ENCODE measurements around the gene MAL.
A peak's percentile ranks its signal among the peaks of the same experiment; 100 is the strongest.

Gene MAL

DNA sequence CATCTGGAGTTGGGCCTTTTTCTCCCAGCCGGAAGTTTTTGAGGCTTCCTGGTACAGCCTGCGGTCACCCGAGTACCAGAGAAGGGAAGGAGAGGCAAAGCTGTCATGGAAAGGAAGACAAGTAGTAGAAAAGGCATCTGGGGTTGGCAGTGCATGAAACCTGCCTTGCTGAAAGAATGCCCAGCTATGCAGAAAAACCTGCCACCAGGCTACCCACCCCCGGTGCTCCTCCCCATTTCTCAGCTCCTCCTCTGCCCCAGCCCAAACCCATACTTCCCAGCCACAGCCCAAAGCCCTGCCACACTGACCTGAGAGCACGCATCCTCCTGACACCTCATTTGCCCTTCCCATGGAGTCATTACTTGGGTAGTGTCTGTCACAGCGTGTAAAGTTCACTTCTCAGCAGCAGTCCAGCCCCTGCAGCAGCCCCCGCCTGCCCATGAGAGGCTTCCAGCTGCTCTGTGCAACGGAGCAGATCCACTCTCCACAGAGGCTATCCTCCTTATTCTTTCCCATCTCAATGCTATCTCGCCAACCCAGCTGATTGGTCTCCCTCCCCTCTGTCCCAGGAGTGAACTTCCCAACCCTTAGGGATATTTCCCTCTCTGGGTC lies 40.4 kb upstream of the MAL start:
- H3K9ac ChIP-seq (ENCODE audit: insufficient read length), result no peak overlapping the region
- H3K4me3 ChIP-seq, result no peak overlapping the region
- no peak for DNase-seq (ENCODE audit: low read depth, low spot score)
- H3K27ac ChIP-seq, result no peak overlapping the region
- H3K9me3 ChIP-seq (ENCODE audit: low read depth, low read length), result no peaks in the 10 kb centered on the region
- TF ChIP-seq FOXP2 (optimal IDR thresholded peaks at IDR 0.05; ENCODE audit: control extremely low read depth, extremely low read length, insufficient read depth), result no peak
- no peak for TF ChIP-seq EZH2 (IDR thresholded peaks at IDR 0.05)
- no peak for TF ChIP-seq POLR2AphosphoS5 (IDR thresholded peaks at IDR 0.05; ENCODE audit: borderline replicate concordance, low read depth, low read length)
- H3K36me3 ChIP-seq (ENCODE audit: insufficient read depth, low read length), result no peaks in the 10 kb centered on the region

DNA sequence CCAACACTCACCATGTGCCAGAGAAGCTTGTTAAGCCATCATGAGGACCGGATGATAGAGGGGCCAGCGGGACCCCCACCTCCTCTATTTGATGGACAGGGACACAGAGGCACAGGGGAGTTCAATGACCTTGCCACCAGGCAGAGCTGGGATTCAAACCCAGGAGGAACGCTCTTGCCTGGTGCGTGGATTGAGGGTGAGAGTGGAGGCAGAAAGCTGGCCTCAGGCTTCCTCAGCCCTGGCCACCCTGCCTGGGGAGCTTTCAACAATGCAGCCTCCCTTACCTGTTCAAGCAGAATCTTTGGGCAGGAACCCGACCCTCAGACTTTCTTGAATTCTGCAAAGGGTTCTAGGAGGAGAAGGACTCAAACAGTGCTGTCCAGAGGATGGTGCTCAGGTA lies 39.9 kb upstream of the MAL start:
- H3K4me3 ChIP-seq, result no peak overlapping the region
- no peaks in the 10 kb centered on the region for H3K9me3 ChIP-seq (ENCODE audit: low read depth, low read length)
- no peak for TF ChIP-seq POLR2AphosphoS5 (IDR thresholded peaks at IDR 0.05; ENCODE audit: borderline replicate concordance, low read depth, low read length)
- H3K9ac ChIP-seq (ENCODE audit: insufficient read length), result no peak overlapping the region
- H3K27ac ChIP-seq, result no peak overlapping the region
- no peaks in the 10 kb centered on the region for H3K36me3 ChIP-seq (ENCODE audit: insufficient read depth, low read length)
- DNase-seq (ENCODE audit: low read depth, low spot score), result no peak

DNA sequence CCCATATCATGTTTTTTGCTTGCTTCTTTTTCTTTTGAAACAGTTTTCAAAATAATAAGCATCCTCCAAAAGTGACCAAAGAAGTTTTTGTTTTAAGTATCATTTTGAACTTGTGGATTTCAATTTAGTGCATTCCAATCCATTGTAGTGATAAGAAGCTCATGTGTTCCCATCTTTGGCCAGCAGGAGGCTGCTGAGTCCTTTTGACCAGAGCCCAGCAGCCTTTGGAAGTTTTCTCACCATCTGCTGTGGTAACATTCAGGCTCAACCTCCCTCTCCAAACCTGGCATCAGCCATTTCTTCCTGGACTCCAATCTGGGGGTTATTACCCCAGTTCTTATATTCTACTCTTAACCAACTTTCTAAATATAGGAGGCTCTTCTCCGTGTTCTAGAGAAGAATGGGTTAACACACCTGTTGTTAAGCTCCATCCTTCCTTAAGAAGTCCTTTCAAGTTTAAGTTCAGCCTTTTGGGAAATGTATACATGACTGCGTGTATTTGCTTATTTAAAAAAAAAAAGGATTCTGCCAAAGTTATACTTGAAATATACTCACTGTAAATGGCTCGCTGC lies 39.0 kb upstream of the MAL start:
- Histone ChIP-seq H3K9me3 (ENCODE audit: low read depth, low read length) (no peaks in the 10 kb centered on the region), H3K9ac (ENCODE audit: insufficient read length) (no peak overlapping the region), H3K27ac (no peak overlapping the region), H3K4me3 (no peak overlapping the region), H3K36me3 (ENCODE audit: insufficient read depth, low read length) (no peaks in the 10 kb centered on the region)
- peak; percentile 10 for DNase-seq (ENCODE audit: low read depth, low spot score)
- TF ChIP-seq POLR2AphosphoS5 (IDR thresholded peaks at IDR 0.05; ENCODE audit: borderline replicate concordance, low read depth, low read length) (no peak), EZH2 (IDR thresholded peaks at IDR 0.05) (no peak), FOXP2 (optimal IDR thresholded peaks at IDR 0.05; ENCODE audit: control extremely low read depth, extremely low read length, insufficient read depth) (no peak)

DNA sequence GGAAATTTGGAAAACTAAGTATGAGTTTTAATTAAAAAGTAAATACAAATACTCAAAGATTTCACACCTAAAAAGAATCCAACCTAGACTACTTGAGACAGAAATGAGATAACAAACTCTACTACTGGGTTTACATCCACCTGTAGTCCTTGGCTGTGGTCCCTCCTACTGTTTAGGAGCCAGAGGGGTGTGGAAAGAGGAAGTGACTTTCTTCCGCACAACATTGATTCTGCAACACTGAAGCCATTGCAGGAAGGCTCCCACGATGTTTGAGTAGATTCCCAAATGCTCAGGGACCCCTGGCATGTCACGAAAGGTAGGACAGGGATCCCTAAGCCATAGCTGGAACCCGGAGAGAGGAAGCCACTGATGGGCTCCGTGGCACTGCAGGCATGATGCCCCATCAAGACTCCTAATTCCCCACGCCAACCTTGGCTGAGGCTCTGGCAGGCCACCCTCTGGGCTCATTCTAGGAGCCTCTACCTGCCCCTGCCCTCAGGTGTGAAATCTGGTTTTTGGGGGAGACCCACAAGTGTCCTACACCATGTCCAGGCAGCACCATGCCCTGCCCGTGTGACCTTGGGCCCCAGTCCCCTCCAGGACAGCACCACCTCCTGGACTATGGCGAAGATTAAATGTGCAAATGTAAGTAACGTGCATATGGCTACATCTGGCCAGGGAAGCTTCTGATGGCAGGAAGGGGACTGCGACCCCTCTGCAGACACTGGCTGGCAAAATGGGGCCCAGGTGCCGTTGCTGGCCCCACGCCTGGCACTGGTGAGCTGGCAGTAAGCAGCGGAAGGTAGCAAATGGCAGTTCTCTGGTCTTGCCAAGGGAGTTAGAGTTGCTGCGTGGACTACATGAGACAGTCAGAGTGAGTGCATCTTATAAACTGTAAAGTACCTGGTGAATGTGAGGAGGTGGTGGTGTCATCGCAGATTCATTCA lies 38.2 kb upstream of the MAL start:
- no peak for DNase-seq (ENCODE audit: low read depth, low spot score)
- no peak for TF ChIP-seq FOXP2 (optimal IDR thresholded peaks at IDR 0.05; ENCODE audit: control extremely low read depth, extremely low read length, insufficient read depth)
- no peak for TF ChIP-seq POLR2AphosphoS5 (IDR thresholded peaks at IDR 0.05; ENCODE audit: borderline replicate concordance, low read depth, low read length)
- no peak for TF ChIP-seq EZH2 (IDR thresholded peaks at IDR 0.05)
- Histone ChIP-seq H3K36me3 (ENCODE audit: insufficient read depth, low read length) (no peaks in the 10 kb centered on the region), H3K9ac (ENCODE audit: insufficient read length) (no peak overlapping the region), H3K27ac (no peak overlapping the region), H3K4me3 (no peak overlapping the region), H3K9me3 (ENCODE audit: low read depth, low read length) (no peaks in the 10 kb centered on the region)

DNA sequence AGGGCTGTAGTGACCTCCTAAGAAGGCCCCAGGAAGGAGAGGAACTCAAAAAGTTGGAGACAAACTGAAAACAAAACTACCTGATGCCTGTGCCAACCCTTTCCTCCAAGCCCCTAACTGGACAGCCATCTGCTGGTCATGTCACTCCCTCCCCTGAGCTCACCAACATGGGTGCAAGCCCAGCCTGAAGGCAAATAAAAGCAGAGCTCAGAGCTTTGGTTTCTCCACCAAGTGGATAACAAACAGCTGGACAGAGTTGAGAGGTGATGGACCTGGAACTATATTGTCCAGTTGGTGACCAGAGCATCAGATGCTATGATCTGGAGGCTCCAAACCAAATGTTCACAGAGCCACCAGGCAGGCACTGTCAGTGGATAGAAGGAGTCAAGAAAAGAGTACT lies 34.6 kb upstream of the MAL start:
- Histone ChIP-seq H3K36me3 (ENCODE audit: insufficient read depth, low read length) (no peaks in the 10 kb centered on the region), H3K4me3 (no peak overlapping the region), H3K9me3 (ENCODE audit: low read depth, low read length) (no peaks in the 10 kb centered on the region), H3K9ac (ENCODE audit: insufficient read length) (no peak overlapping the region), H3K27ac (no peak overlapping the region)
- TF ChIP-seq FOXP2 (optimal IDR thresholded peaks at IDR 0.05; ENCODE audit: control extremely low read depth, extremely low read length, insufficient read depth) (no peak), POLR2AphosphoS5 (IDR thresholded peaks at IDR 0.05; ENCODE audit: borderline replicate concordance, low read depth, low read length) (no peak), EZH2 (IDR thresholded peaks at IDR 0.05) (no peak)
- DNase-seq (ENCODE audit: low read depth, low spot score), result no peak

DNA sequence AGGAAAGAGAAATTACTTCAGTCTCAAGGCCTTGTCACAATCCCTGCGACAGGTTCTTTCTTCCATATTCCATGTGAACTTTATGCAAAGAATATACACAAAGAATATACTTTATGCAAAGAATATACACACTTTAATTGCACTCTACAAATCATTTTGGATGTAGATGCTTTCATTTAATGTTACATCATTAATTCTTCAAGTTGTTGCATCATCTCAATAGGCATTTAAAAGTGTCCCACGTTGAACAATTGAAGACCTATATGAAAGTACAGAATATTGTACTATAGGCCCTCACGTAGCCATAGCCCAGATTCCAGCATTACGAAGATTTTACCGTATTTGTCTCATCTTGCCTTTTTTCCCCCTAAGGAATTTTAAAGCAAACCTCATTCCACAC lies 33.1 kb upstream of the MAL start:
- TF ChIP-seq EZH2 (IDR thresholded peaks at IDR 0.05) (no peak), POLR2AphosphoS5 (IDR thresholded peaks at IDR 0.05; ENCODE audit: borderline replicate concordance, low read depth, low read length) (no peak), FOXP2 (optimal IDR thresholded peaks at IDR 0.05; ENCODE audit: control extremely low read depth, extremely low read length, insufficient read depth) (no peak)
- no peak for DNase-seq (ENCODE audit: low read depth, low spot score)
- Histone ChIP-seq H3K36me3 (ENCODE audit: insufficient read depth, low read length) (no peaks in the 10 kb centered on the region), H3K4me3 (no peak overlapping the region), H3K27ac (no peak overlapping the region), H3K9ac (ENCODE audit: insufficient read length) (no peak overlapping the region), H3K9me3 (ENCODE audit: low read depth, low read length) (no peaks in the 10 kb centered on the region)

DNA sequence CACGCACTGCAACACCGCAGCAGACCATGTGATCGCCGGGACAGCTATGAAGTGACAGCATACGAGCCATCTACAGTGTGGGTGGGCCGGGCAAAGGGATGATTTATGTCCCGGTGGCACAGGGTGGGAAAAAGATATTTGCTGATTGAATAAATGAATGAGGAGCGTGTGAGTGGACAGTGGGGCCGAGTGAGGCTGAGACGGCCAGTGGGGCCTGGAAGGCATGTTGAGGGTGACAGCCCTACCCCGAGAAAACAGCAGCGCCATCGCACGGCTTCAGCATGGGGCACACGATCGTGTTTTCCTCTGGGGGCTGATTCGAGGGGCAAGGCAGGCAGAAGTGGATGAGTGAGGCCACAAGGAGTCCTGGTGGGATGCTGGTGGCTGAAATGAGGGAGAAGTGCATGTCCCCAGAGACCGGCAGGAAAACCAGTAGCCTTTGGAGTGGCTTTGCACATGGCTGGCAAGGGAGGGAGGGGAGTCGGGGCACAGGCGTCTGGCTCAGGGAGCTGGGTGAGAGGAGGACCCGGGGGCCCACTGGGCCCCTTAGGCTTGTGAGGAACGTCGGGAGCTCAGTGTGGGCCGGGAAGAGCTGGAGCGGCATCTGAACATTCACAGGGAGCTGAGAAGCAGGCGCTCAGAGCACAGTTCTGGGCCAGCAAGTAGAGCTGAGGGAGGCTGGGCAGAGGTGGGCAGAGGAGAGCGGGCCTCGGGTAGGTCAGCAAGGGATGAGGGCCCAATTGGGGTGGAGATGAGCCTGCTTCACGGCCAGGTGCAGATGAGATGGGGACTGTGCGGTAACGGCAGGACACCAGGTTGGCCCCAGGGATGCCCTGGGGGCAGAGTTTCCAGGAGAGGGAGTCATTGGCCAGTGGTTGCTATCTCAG lies 32.1 kb upstream of the MAL start:
- DNase-seq (ENCODE audit: low read depth, low spot score), result no peak
- Histone ChIP-seq H3K36me3 (ENCODE audit: insufficient read depth, low read length) (no peaks in the 10 kb centered on the region), H3K4me3 (no peak overlapping the region), H3K27ac (no peak overlapping the region), H3K9ac (ENCODE audit: insufficient read length) (no peak overlapping the region), H3K9me3 (ENCODE audit: low read depth, low read length) (no peaks in the 10 kb centered on the region)
- no peak for TF ChIP-seq FOXP2 (optimal IDR thresholded peaks at IDR 0.05; ENCODE audit: control extremely low read depth, extremely low read length, insufficient read depth)
- TF ChIP-seq EZH2 (IDR thresholded peaks at IDR 0.05), result no peak
- TF ChIP-seq POLR2AphosphoS5 (IDR thresholded peaks at IDR 0.05; ENCODE audit: borderline replicate concordance, low read depth, low read length), result no peak
